DMS53 treated with DMSO at 0.1 percent for 48 hours (cell line): ENCODE results near the gene SETD1A.
"Not testable (repeated sequence)": the region's sequence is repeated elsewhere in the genome, so short reads cannot be mapped to it uniquely, and the experiment has no call there.

Experiments
- DNase-seq: peaks from one replicate; lab custom pipeline; 2025; ENCODE audit not compliant: unreplicated experiment; lab: John Stamatoyannopoulos, UW

The SETD1A gene

DNA sequence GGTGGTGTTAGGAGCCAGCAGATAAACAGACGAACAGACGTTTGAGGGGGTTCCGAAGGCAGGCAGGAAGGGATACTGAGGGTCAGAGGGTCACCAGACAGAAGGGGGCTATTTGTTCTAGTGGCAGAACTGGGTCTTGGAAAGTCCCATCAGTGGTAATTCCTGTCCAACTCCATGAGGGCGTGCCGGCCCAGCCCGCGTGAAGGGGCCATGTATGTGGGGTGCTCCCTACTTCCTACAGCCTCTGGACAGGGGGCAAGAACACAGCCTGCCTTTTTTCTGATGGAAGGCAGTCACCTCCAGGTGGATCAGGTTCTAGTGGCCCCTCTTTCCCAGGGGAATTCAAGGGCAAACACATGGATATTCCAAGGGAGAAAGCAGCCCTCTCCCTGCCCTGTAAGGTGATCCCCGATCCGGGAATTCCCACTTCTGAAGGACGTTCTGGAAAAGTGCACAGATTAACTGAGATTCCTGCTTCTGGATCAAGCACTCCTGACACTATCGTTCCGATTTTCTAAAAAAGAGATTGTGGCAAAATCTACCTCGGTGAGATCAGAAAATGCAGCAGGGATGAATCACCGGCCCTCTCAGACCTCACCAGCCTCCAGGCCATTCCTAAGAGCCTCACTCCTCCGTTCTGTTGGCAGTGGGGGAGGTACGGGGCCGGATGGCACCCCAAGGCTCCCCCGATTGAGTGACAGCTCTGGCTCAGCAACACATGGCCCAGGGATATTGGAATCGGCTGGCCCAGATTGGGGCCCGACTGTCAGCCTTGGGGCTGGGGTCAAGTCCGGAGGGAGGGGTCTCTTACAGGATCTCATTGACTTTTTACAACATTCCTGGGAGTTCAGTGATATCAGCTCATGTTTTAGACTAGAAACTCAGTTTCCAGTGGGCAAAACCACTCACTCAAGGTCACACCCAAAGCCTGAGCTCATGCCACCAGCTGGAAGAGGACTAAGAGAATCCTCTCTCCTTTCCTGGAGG lies 40.5 kb downstream of the SETD1A start:
- no peak for DNase-seq

GRCh38 chr16:30998852-30999761 lies 41.6 kb downstream of the SETD1A start:
- no peak for DNase-seq

DNA sequence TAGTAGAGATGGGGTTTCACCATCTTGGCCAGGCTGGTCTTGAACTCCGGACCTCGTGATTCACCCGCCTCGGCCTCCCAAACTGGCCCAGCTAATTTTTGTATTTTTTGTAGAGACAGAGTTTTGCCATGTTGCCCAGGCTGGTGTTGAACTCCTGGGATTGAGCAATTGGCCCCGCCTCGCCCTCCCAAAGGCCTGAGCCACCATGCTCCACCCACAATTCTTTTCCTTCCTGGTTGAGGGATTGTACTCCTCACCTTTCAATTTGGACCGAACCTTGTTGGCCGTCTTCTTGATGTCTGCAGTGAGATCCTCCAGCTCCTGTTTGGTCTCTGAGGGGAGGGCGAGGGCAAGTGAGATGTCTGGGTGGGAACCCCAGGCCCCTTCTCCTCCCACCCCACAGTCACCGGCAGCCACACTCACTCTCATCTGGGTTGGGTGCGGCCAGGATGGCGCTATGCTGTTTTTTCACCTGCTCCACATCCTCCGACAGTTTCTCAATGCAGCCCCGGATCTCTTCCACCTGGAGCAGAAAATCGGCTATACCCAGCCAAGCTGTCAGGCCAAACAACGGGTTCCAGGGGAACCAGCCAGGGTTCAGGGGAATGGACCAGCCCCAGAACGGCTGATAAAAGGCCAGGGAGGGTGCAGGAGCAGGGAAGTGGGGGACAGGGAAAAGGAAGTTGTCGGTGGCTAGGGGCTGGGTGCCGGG lies 43.3 kb downstream of the SETD1A start:
- no peak for DNase-seq

GRCh38 chr16:31001507-31002249 lies 44.1 kb downstream of the SETD1A start:
- DNase-seq = no peak

DNA sequence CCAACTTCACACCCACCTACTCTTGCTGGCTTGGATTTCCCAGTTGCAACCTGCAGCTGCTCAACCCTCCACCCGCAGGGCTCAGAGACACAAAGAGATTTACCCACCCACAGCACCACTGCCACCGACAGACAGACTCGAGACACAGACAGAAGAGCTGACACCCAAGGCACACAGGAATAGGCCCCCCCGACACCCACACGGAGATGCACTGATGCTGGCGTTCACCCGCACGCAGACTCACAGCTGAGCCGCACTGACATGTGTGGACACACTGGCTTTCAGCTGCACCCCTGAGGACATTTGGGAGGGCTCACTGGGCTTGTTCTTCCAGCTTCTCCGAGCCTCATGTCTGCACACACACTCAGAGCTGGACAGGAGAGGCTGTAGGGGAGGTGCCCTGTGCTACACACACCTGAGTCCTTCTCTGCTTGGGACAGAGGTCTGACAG lies 44.7 kb downstream of the SETD1A start:
- no peak for DNase-seq

GRCh38 chr16:31002862-31003341 lies 45.3 kb downstream of the SETD1A start:
- no peak for DNase-seq

DNA sequence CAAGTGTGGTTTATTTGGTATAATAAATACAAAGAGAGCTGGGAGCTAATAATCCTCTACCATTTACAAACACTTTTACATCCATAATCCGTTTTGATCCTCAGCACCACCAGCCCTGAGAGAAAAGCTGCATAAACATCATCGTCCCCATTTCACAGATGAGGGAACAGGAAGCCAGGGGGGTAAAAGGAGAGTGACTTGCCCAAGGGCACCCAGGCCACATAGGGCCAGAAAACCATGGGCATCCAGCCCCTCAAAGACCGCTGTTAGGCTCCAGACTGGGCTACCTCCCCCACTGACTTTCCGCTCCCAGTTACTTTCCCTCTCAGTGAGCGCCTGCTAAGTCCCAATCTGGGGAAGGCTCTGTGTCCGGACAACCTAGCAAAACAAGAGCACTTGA lies 46.2 kb downstream of the SETD1A start:
- no peak for DNase-seq

DNA sequence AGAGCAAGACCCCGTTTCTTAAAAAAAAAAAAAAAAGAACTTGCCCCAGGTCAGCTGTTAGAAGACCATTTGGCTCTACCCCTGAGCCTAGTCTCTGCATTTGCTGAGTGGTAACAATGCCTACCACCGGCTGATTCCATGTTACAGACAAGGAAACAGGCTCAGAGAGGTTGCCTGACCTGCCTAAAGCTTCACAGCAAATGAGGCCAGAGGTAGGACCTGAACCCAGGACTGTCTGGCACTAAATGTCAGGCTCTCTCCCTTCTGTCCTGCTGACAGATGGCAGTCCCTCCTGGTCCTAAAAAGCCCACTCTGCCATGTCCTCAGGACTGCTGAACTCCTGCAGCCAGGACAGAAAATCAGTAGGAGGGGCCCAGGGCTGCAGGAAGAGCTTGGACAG lies 47.1 kb downstream of the SETD1A start:
- DNase-seq = no peak

- no peak for DNase-seq
These were observed 48.0 kb downstream of the SETD1A start for GRCh38 chr16:31005350-31006085.

GRCh38 chr16:31006086-31006385 lies 48.5 kb downstream of the SETD1A start:
- no peak for DNase-seq

DNA sequence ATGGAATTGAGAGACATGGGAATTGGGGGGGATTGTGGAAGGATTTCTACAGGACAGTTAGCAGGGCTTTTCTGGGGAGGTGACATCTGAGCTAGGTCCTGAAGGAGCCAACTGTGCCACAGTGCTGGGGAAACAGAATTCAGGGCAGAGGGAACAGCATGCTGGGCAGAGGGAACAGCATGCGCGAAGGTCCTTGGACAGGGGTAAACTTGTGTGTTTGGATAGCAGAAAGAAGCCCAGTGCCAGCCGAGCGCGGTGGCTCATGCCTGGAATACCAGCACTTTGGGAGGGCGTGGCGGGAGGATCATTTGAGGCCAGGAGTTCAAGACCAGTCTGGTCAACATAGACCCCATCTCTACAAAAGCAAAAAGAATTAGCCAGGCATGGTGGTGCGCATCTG lies 49.0 kb downstream of the SETD1A start:
- no peak for DNase-seq

GRCh38 chr16:31007684-31008083 lies 50.1 kb downstream of the SETD1A start:
- no peak for DNase-seq

- DNase-seq = no peak
These were observed 50.6 kb downstream of the SETD1A start for GRCh38 chr16:31008149-31008548.

GRCh38 chr16:31008551-31008950 lies 51.0 kb downstream of the SETD1A start:
- no peak for DNase-seq

- DNase-seq = no peak
These were observed 51.6 kb downstream of the SETD1A start for GRCh38 chr16:31009120-31009519.

DNA sequence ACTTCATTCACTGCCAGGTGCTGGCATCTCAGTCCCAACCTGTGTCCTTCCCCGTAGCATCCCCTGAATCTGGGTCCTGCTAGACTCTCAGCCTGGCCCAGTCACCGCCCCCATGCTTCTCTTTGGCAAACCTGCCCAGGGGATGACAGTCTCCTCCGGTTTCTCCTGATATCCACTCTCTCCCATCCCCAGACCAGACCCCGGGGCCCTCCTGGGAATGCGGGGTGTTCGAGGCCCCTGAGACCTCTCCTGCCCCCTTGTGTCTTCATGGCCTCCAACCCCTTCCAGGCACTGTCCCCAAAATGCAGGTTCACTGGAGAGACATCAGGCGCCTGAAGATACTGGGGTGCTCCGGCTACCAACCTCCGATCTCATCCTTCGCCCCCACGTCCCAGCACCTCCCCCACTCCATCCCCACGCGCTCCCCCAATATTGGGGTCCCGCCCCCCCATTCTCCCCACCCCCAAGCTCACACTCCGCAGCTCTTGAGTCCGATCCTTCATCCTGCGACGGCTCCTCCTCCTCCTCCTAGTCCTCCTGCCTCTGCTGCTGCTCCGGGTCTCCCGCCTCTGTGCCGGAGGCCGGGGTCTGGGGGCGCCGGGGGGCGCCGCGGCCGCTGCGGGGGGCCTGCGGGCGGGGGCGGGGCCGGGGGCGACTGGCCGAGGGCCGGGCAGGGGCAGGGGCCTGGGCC lies 52.5 kb downstream of the SETD1A start:
- no peak for DNase-seq

DNA sequence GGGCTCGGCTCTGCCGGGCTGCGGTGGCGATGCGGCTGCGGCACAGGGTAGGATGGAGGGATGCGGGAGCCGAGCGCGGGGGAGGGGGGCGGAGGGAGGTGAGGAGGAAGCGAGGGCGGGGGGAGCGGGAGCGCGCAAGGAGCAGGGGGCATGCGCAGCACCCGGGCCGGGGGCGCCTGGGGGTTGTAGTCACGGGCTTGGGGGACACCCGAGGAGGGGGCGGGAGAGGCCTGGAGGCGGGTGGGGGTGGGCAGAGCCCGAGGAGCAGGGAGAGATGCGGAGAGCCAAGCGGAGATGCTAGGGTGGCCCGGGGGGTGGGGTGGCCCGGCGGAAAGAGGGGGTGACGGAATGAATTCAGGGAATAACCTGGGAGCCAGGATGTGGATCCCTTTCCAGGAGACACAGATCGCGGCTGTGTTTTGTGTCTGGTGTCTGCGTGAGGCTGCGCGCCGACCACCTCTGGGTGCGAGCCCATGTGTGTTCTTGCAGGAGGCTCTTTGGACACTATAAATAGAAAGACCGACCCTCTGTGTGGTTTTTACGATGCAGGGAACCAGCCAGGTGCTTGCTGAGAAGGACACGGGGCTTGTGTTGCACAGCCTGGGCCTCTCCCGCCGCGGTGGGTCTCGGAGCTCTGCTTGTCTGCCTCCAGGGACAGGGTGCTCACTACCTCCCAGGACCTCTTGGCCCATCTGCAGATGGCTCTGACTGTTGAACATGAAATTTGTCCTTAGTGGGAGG lies 53.2 kb downstream of the SETD1A start, which contains the start of gene STX1B:
Gene STX1B (minus strand): TSS at position 54 of the 741 bp plus-strand sequence. CDS start 242 bp downstream, outside the sequence.
- no peak for DNase-seq

- DNase-seq = not testable (repeated sequence)
These were observed 54.3 kb downstream of the SETD1A start for GRCh38 chr16:31011815-31012214.
